Loucy (cell line): ENCODE results near the gene EMC10.

Source experiments
- H2AFZ ChIP-seq: fragments of 200-600 bp; sonication (generic); 2 replicates; pipeline ENCODE4 v1.6.0; 2016; ENCODE audit warnings: antibody characterized with exemption, mild to moderate bottlenecking, low read length, moderate library complexity
- H3F3A ChIP-seq: fragments of 200-600 bp; 2 replicates; pipeline ENCODE4 v1.6.0; 2016; ENCODE audit warnings: antibody characterized with exemption, low read depth, mild to moderate bottlenecking
- H3K27me3 ChIP-seq: fragments of 200-600 bp; sonication (generic); 2 replicates; pipeline ENCODE4 v1.6.1; 2014; ENCODE audit warnings: low read length, mild to moderate bottlenecking; ENCODE audit not compliant: insufficient read depth, poor library complexity, severe bottlenecking
- H3K36me3 ChIP-seq: fragments of 200-600 bp; sonication (generic); 2 replicates; pipeline ENCODE4 v1.6.1; 2016; ENCODE audit warnings: low read length; ENCODE audit not compliant: insufficient read depth
- H3K4me1 ChIP-seq: fragments of 200-600 bp; sonication (generic); 2 replicates; pipeline ENCODE4 v1.5.1; 2014; ENCODE audit warnings: low read length, mild to moderate bottlenecking; ENCODE audit not compliant: insufficient read depth, poor library complexity, severe bottlenecking
- H3K4me2 ChIP-seq: fragments of 200-600 bp; sonication (generic); 2 replicates; pipeline ENCODE4 v1.6.0; 2014; ENCODE audit warnings: antibody characterized with exemption, low read length, low read depth, mild to moderate bottlenecking; ENCODE audit not compliant: poor library complexity, severe bottlenecking
- H3K4me3 ChIP-seq: fragments of 200-600 bp; sonication (generic); 2 replicates; pipeline ENCODE4 v1.5.1; 2014; ENCODE audit warnings: low read length, mild to moderate bottlenecking, mixed read lengths; ENCODE audit not compliant: poor library complexity, severe bottlenecking
- H3K79me2 ChIP-seq: fragments of 200-600 bp; sonication (generic); 2 replicates; pipeline ENCODE4 v1.6.1; 2014; ENCODE audit warnings: low read length; ENCODE audit not compliant: insufficient read depth
- H3K9ac ChIP-seq: fragments of 200-600 bp; sonication (generic); 2 replicates; pipeline ENCODE4 v1.6.0; 2014; ENCODE audit warnings: mild to moderate bottlenecking, low read depth, low read length, moderate library complexity; ENCODE audit not compliant: poor library complexity, severe bottlenecking
- H3K9me2 ChIP-seq: fragments of 200-600 bp; sonication (generic); replicated peaks from 2 replicates; pipeline ENCODE4 v1.6.1; 2016; ENCODE audit warnings: low read depth, low read length, mixed read lengths
- H3K9me3 ChIP-seq: fragments of 200-600 bp; sonication (generic); 2 replicates; pipeline ENCODE4 v1.6.1; 2014; ENCODE audit warnings: mild to moderate bottlenecking, antibody characterized with exemption, low read length, low read depth; ENCODE audit not compliant: insufficient read depth
- H4K20me1 ChIP-seq: fragments of 200-600 bp; sonication (generic); 2 replicates; pipeline ENCODE4 v1.6.0; 2014; ENCODE audit warnings: antibody characterized with exemption, low read length, mild to moderate bottlenecking; ENCODE audit not compliant: insufficient read depth, poor library complexity, severe bottlenecking
- EZH2phosphoT487 ChIP-seq: fragments of 200-600 bp; IDR thresholded peaks from 2 replicates; pipeline ENCODE4 v1.6.1; 2018; ENCODE audit warnings: antibody characterized with exemption, mild to moderate bottlenecking, moderate library complexity, borderline replicate concordance
- TF ChIP-seq, protein P1 (sequence below): fragments of 200-600 bp; sonication (generic); conservative IDR thresholded peaks from 2 replicates; pipeline ENCODE4 v1.5.1; 2014; ENCODE audit warnings: mild to moderate bottlenecking, antibody characterized with exemption, low read length

EMC10 gene

DNA sequence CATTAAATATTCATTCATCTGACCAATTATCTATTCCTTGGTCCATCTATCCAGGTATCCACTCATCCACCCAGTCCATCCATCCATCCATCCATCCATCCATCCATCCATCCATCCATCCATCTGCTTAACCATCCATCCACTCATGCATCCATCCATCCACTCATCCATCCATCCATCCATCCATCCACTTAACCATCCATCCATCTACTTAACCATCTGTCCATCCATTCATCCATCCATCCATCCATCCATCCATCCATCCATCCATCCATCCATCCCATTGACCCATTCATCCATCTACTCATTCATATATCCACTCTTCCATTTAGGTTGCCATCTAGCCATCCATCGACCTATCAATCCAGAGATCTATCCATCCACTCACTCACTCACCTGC lies 32.2 kb upstream of the EMC10 start:
- H3K4me2 ChIP-seq = no peak overlapping the region
- no peaks in the 10 kb centered on the region for H3F3A ChIP-seq
- no peaks in the 10 kb centered on the region for H3K79me2 ChIP-seq
- H3K4me3 ChIP-seq = no peak overlapping the region
- H3K9me2 ChIP-seq = no peaks in the 10 kb centered on the region
- H3K27me3 ChIP-seq = no peaks in the 10 kb centered on the region
- TF ChIP-seq EZH2phosphoT487 = no peak
- TF ChIP-seq, protein P1, sequence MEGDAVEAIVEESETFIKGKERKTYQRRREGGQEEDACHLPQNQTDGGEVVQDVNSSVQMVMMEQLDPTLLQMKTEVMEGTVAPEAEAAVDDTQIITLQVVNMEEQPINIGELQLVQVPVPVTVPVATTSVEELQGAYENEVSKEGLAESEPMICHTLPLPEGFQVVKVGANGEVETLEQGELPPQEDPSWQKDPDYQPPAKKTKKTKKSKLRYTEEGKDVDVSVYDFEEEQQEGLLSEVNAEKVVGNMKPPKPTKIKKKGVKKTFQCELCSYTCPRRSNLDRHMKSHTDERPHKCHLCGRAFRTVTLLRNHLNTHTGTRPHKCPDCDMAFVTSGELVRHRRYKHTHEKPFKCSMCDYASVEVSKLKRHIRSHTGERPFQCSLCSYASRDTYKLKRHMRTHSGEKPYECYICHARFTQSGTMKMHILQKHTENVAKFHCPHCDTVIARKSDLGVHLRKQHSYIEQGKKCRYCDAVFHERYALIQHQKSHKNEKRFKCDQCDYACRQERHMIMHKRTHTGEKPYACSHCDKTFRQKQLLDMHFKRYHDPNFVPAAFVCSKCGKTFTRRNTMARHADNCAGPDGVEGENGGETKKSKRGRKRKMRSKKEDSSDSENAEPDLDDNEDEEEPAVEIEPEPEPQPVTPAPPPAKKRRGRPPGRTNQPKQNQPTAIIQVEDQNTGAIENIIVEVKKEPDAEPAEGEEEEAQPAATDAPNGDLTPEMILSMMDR = no peak
- H3K4me1 ChIP-seq = no peaks in the 10 kb centered on the region
- H4K20me1 ChIP-seq = no peaks in the 10 kb centered on the region
- H3K9ac ChIP-seq = no peak overlapping the region
- no peaks in the 10 kb centered on the region for H3K9me3 ChIP-seq
- no peak overlapping the region for H2AFZ ChIP-seq
- no peaks in the 10 kb centered on the region for H3K36me3 ChIP-seq

DNA sequence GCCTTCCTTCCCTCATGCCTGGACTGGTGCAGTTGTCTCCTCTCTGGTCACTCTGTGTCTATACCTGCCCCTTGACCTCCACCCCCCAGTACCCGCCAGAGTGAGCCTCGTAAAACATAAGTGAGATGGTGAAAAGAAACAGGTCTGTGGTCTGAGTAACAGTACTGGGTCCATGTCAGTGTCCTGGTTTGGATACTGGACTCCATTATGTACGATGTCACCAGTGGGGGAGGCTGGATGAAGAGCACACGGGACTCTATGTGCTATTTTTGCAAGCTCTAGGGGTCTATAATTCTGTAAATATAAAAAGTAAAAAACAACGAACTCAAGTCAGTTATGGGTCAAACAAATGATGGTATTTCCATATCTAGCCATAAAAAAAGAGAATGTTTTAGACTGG lies 29.3 kb upstream of the EMC10 start:
- Histone ChIP-seq H3K9me2 (no peaks in the 10 kb centered on the region), H3K4me1 (no peaks in the 10 kb centered on the region), H2AFZ (no peak overlapping the region), H3F3A (no peaks in the 10 kb centered on the region), H3K9me3 (no peaks in the 10 kb centered on the region), H3K4me2 (no peak overlapping the region), H3K9ac (no peak overlapping the region), H3K79me2 (no peaks in the 10 kb centered on the region), H3K4me3 (no peak overlapping the region), H3K27me3 (no peaks in the 10 kb centered on the region), H4K20me1 (no peaks in the 10 kb centered on the region), H3K36me3 (no peaks in the 10 kb centered on the region)
- TF ChIP-seq EZH2phosphoT487 = no peak
- TF ChIP-seq, protein P1 = no peak

DNA sequence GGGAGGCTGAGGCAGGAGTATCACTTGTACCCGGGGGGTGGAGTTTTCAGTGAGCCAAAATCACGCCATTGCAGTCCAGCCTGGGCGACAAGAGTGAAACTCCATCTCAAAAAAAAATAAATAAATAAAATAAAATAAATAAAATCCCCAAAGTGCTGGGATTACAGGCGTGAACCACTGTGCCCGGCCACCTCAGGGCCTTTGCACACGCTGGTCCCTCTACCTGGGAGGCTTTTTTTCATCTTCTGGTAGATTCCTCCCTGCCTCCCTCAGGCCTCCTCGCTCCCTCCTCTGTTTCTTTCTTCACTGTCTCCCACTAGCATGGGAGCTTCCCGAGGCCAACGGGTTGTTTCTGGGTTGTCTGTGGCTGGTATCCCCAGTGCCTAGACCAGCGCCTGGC lies 28.6 kb upstream of the EMC10 start:
- H3K4me2 ChIP-seq = no peak overlapping the region
- TF ChIP-seq, protein P1 = no peak
- TF ChIP-seq EZH2phosphoT487 = no peak
- no peaks in the 10 kb centered on the region for H3K36me3 ChIP-seq
- no peaks in the 10 kb centered on the region for H3K9me3 ChIP-seq
- no peaks in the 10 kb centered on the region for H3F3A ChIP-seq
- H3K9me2 ChIP-seq = no peaks in the 10 kb centered on the region
- H3K27me3 ChIP-seq = no peaks in the 10 kb centered on the region
- H3K4me3 ChIP-seq = no peak overlapping the region
- H4K20me1 ChIP-seq = no peaks in the 10 kb centered on the region
- H3K79me2 ChIP-seq = no peaks in the 10 kb centered on the region
- H3K9ac ChIP-seq = no peak overlapping the region
- H2AFZ ChIP-seq = no peak overlapping the region
- no peaks in the 10 kb centered on the region for H3K4me1 ChIP-seq
